Spinal cord (tissue), 10 donors: ENCODE measurements around the gene SKI. TPM values are rescaled to one million over a fixed set of nuclear protein-coding genes. Genes with fewer than 3 reads are reported as not detected.

Source experiments
- DNase-seq, 6 donors: peaks; one replicate each; pipeline versions ENCODE4 v3.0.0 to v3.0.0-alpha.2; 2013 to 2015; ENCODE audit warnings: low spot score in 6 of 6, low read depth in 4 of 6
- H3K27ac ChIP-seq: one replicate; pipeline ENCODE4 v1.5.1; 2013; ENCODE audit warnings: low read depth, low read length, control low read depth
- H3K27me3 ChIP-seq: one replicate; pipeline ENCODE4 v1.6.1; 2013; ENCODE audit warnings: low read length; ENCODE audit not compliant: control insufficient read depth, insufficient read depth
- H3K36me3 ChIP-seq: one replicate; pipeline ENCODE4 v1.6.1; 2013; ENCODE audit warnings: low read length; ENCODE audit not compliant: control insufficient read depth, insufficient read depth
- H3K4me1 ChIP-seq: one replicate; pipeline ENCODE4 v1.6.1; 2013; ENCODE audit warnings: low read length; ENCODE audit not compliant: control insufficient read depth, insufficient read depth
- H3K4me3 ChIP-seq: one replicate; pipeline ENCODE4 v1.5.1; 2013; ENCODE audit warnings: low read depth, low read length, control low read depth
- H3K9me3 ChIP-seq: one replicate; pipeline ENCODE4 v1.6.1; 2013; ENCODE audit warnings: low read length; ENCODE audit not compliant: control insufficient read depth, insufficient read depth
- WGBS: methylation state at CpG from one replicate; pipeline ENCODE4 v1.1.5; 2013; ENCODE audit warnings: missing lambda C conversion rate; ENCODE audit not compliant: insufficient coverage; 5-methylcytosine and 5-hydroxymethylcytosine counted together
- polyA plus RNA-seq, 2 donors: library from polyadenylated mRNA; unstranded; fragments of 120-200 nt; gene quantifications; one replicate each; pipeline ENCODE4 v1.2.1, GENCODE V29; 2013; ENCODE audit not compliant: insufficient read length in 2 of 2
- total RNA-seq, 2 donors: library from RNA; depleted of rRNA in 1 of 2; stranded (reverse); fragments of 120-200 nt in 1 of 2; fragments of >200 nt in 1 of 2; gene quantifications; one replicate each; pipeline versions ENCODE4 v1.2.3 to v1.2.4, GENCODE V29; 2013 to 2014
- donor health status: healthy.

The SKI gene
- total and polyA plus RNA-seq, 4 donors = 20.0 to 72.3 (median 46.2) TPM

DNA sequence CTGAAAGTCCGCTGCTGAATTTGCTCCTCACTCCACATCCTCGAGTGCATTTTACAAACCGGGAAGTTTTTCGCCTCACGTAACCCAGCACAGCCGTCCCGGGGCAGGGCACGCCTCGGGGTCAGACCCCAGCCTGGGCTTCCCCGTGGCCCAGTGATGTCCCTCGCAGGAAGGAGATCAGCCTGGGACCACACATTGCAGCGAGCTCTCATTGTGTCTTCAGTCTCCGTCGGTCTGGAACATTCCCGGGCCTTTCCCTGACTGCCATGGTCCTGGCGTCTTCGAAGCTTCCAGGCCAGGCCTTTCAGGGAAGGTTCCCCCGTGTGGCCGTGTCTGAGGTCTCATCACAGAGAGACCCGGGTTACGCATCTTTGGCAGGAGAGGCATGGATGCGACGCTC, 119.8 kb downstream of the SKI start:
- Histone ChIP-seq H3K4me3 (no peak overlapping the region), H3K27ac (no peak overlapping the region), H3K9me3 (no peaks in the 10 kb centered on the region), H3K36me3 (peaks cover 14% of the 10 kb centered on the region), H3K4me1 (peaks cover 15% of the 10 kb centered on the region), H3K27me3 (no peaks in the 10 kb centered on the region)
- WGBS = 84% methylated on average over 23 of the region's 23 CpGs
- no peak for DNase-seq

DNA sequence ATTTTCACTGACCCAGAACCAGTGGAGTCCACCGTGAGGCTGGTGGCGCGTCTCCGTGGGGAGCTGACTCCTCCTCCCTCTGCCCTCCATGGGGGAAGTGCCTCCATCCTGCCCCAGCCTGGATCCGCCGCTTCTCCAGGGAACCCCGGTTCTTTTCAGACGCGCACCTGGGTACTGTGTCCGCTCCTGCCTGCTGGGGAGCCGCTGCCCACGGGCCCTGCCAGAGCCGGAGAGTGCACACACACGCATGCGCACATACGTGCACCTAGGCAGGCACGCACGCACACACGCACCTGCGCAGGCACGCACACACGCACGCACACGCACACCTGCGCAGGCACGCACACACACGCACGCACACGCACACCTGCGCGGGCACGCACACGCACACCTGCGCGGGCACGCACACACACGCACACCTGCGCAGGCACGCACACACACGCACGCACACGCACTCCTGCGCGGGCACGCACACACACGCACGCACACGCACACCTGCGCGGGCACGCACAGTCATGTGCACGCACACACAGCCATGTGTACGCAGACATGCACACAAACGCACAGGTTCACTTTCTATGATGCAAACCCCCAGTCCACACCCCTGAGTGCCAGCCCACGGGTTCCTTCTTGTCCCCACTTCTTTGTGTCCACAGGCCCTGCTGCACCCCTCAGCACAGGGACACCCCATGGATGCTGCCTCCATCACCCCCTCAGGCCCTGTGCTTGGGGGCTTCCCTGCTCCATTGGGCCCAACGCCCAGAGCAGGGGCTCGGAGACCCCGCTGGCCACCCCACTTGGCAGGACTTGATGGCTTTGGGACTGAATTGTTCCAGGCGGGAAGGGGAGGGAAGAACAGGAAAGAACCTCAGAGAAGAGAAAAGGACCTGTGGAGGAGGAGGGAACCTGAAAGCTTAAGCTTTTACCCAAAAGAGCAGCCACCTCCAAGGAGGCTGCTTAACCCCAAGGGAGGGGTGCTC, 120.5 kb downstream of the SKI start:
- H3K27ac ChIP-seq = no peak overlapping the region
- no peak overlapping the region for H3K4me3 ChIP-seq
- H3K27me3 ChIP-seq = no peaks in the 10 kb centered on the region
- H3K4me1 ChIP-seq = peaks cover 15% of the 10 kb centered on the region
- DNase-seq = no peak
- no peaks in the 10 kb centered on the region for H3K9me3 ChIP-seq
- WGBS = 92% methylated on average over 44 of the region's 59 CpGs
- peaks cover 14% of the 10 kb centered on the region for H3K36me3 ChIP-seq

DNA sequence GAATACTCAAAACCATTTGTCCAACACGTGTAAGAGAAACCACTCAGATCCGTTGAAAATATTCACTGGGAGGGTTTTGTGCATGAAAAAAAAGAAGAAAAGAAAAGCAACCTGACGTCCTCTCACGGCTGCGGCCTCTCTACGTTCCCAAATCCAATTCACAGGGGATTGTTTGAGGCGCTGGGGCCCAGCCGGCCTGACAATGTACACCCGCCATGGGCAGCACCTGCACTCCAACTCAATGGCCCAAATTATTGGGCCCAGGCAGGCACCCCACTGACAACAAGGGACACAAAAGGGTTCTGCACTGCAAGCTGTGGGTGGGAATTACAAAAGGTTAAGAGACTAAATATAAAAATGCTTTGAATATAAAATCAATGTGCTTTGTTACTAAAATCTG, 121.7 kb downstream of the SKI start:
- Histone ChIP-seq H3K4me1 (peaks cover 18% of the 10 kb centered on the region), H3K36me3 (peaks cover 9% of the 10 kb centered on the region), H3K27ac (no peak overlapping the region), H3K9me3 (no peaks in the 10 kb centered on the region), H3K27me3 (no peaks in the 10 kb centered on the region), H3K4me3 (no peak overlapping the region)
- peak in 1 of 6 donors; percentile 27 for DNase-seq
- WGBS = 78% methylated on average over 5 of the region's 9 CpGs

GRCh38 chr1:2350501-2350900, 122.4 kb downstream of the SKI start:
- no peak overlapping the region for H3K27ac ChIP-seq
- WGBS = 88% methylated on average over 8 of the region's 10 CpGs

GRCh38 chr1:2350911-2351655, 123.0 kb downstream of the SKI start:
- DNase-seq = no peak
- H3K27ac ChIP-seq = no peak overlapping the region
- no peaks in the 10 kb centered on the region for H3K27me3 ChIP-seq
- H3K4me3 ChIP-seq = no peak overlapping the region
- peaks cover 18% of the 10 kb centered on the region for H3K4me1 ChIP-seq
- peaks cover 20% of the 10 kb centered on the region for H3K36me3 ChIP-seq
- WGBS = 66% methylated on average over 22 of the region's 31 CpGs
- no peaks in the 10 kb centered on the region for H3K9me3 ChIP-seq

More at GRCh38 chr1:2350501-2350900, 122.4 kb downstream of the SKI start:
- no peak for DNase-seq
- no peak overlapping the region for H3K4me3 ChIP-seq
- H3K9me3 ChIP-seq = no peaks in the 10 kb centered on the region
- H3K27me3 ChIP-seq = no peaks in the 10 kb centered on the region
- peaks cover 18% of the 10 kb centered on the region for H3K4me1 ChIP-seq
- peaks cover 14% of the 10 kb centered on the region for H3K36me3 ChIP-seq

GRCh38 chr1:2351723-2352122, 123.6 kb downstream of the SKI start:
- 84% methylated on average over 8 of the region's 8 CpGs for WGBS
- Histone ChIP-seq H3K27me3 (no peaks in the 10 kb centered on the region), H3K27ac (no peak overlapping the region), H3K36me3 (peaks cover 25% of the 10 kb centered on the region), H3K4me3 (no peak overlapping the region), H3K4me1 (peaks cover 18% of the 10 kb centered on the region), H3K9me3 (no peaks in the 10 kb centered on the region)
- DNase-seq = no peak

DNA sequence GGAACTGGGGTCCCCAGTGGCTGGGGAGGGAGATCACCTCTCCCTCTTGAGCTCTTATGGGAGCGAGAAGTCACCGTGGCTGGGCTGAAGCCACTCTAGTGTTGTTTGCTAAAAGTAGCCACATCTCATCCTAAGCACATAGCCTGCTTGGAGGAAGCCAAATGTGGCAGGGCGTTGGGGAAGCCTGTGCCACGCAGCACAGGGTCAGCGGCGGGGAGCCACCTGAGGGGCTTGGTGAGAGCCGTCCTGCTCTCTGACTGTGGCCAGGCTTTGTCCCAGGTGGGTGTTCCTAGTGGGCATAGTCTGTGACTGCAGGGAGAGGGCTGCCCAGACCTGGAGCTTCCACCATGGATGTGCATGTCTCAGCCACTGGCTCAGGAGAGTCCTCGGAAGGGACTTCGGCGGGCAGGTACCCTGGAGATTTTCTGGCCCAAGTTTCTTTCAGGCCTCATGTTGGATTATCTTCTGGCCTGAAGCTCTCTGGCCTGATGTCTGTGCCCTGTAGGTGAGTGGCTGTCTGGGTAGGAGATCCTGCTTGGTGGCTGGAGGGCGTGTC, 124.3 kb downstream of the SKI start:
- Histone ChIP-seq H3K4me3 (no peak overlapping the region), H3K27me3 (no peaks in the 10 kb centered on the region), H3K9me3 (no peaks in the 10 kb centered on the region), H3K36me3 (peaks cover 30% of the 10 kb centered on the region), H3K27ac (no peak overlapping the region), H3K4me1 (peaks cover 18% of the 10 kb centered on the region)
- no peak for DNase-seq
- 93% methylated on average over 11 of the region's 11 CpGs for WGBS

GRCh38 chr1:2352897-2353550, 124.9 kb downstream of the SKI start:
- Histone ChIP-seq H3K4me3 (no peak overlapping the region), H3K27me3 (no peaks in the 10 kb centered on the region), H3K9me3 (no peaks in the 10 kb centered on the region), H3K4me1 (peaks cover 18% of the 10 kb centered on the region), H3K27ac (peak overlapping the region; percentile 13), H3K36me3 (peaks cover 33% of the 10 kb centered on the region)
- WGBS = 78% methylated on average over 20 of the region's 21 CpGs
- DNase-seq = no peak
